GM12891 (cell line): ENCODE data around the gene PRSS23.

Experiments used
- POLR2A ChIP-seq: IDR thresholded peaks from 2 replicates; pipeline ENCODE4 v1.6.1; 2011; ENCODE audit warnings: low read depth, low read length, control low read depth
- POLR2AphosphoS5 ChIP-seq: IDR thresholded peaks from 2 replicates; pipeline ENCODE4 v1.6.1; 2011; ENCODE audit warnings: low read depth, low read length, control low read depth
- TAF1 ChIP-seq: IDR thresholded peaks from 2 replicates; pipeline ENCODE4 v1.6.1; 2011; ENCODE audit warnings: low read depth, low read length, control low read depth

GRCh38 chr11:86795511-86795910 is 4.8 kb upstream of the PRSS23 start:
- TF ChIP-seq POLR2AphosphoS5, result no peak
- TF ChIP-seq TAF1, result no peak
- TF ChIP-seq POLR2A, result no peak
